Left lung (tissue), 10 donors: ENCODE data around the gene FTO. TPM values are rescaled to one million over a fixed set of nuclear protein-coding genes. Genes with fewer than 3 reads are reported as not detected.
A peak's percentile ranks its signal among the peaks of the same experiment; 100 is the strongest.
"Not testable (repeated sequence)": the region's sequence is repeated elsewhere in the genome, so short reads cannot be mapped to it uniquely, and the experiment has no call there.

Source experiments
- ATAC-seq: fragments of 200-7000 bp; cut with Tn5 transposase; one replicate; pipeline ENCODE4 v1.9.1; 2020; ENCODE audit warnings: moderate library complexity
- DNase-seq, 4 donors: peaks; one replicate each; pipeline ENCODE4 v3.0.0-alpha.2; 2013 to 2020
- H3K27ac ChIP-seq, 2 donors: fragments of 200-600 bp; sonication (generic) in 1 of 2; one replicate each; pipeline versions ENCODE4 v1.5.0 to v1.8.0; 2020 to 2021
- H3K27me3 ChIP-seq, 2 donors: fragments of 200-600 bp; sonication (generic) in 1 of 2; one replicate each; pipeline versions ENCODE4 v1.5.0 to v1.8.0; 2020 to 2021
- H3K36me3 ChIP-seq, 2 donors: fragments of 200-600 bp; sonication (generic) in 1 of 2; one replicate each; pipeline versions ENCODE4 v1.5.0 to v1.8.0; 2020 to 2021
- H3K4me1 ChIP-seq, 2 donors: fragments of 200-600 bp; one replicate each; pipeline ENCODE4 v1.8.0; 2021
- H3K4me3 ChIP-seq, 2 donors: fragments of 200-600 bp; sonication (generic) in 1 of 2; one replicate each; pipeline versions ENCODE4 v1.5.0 to v1.8.0; 2020 to 2021; ENCODE audit warnings: mild to moderate bottlenecking in 1 of 2
- H3K9me3 ChIP-seq, 2 donors: fragments of 200-600 bp; sonication (generic) in 1 of 2; one replicate each; pipeline versions ENCODE4 v1.5.0 to v1.8.0; 2020 to 2021
- CTCF ChIP-seq, 2 donors: fragments of 200-600 bp; sonication (generic) in 1 of 2; IDR thresholded peaks; one replicate each; pipeline versions ENCODE4 v1.5.0 to v1.8.0; 2021; ENCODE audit warnings: antibody characterized with exemption in 2 of 2
- intact Hi-C, 2 donors: fragments of 100-400 bp; cut with DNase I; formaldehyde crosslinking; loops; one replicate each; pipeline versions ENCODE4 v1.11.2 to v1.14.2; 2022
- polyA plus RNA-seq, 6 donors: library from polyadenylated mRNA; unstranded; fragments of 120-200 nt; gene quantifications; one replicate each; pipeline ENCODE4 v1.2.1, GENCODE V29; 2013; ENCODE audit not compliant: insufficient read length in 6 of 6
- total RNA-seq, 2 donors: library from RNA; stranded (reverse); fragmentation: NEBNext Ultra II Directional; extraction: Animal tissue kit (Norgen Biotek cat#: 25700); gene quantifications; one replicate each; pipeline ENCODE4 v1.2.1, GENCODE V29; 2021
- donor health status: DM: no; HTN: yes; CAD: no.
- donor health status: DM: no; HTN: no; CAD: no.

The FTO gene
- total and polyA plus RNA-seq, 8 donors = 69.0 to 99.6 (median 90.7) TPM

DNA sequence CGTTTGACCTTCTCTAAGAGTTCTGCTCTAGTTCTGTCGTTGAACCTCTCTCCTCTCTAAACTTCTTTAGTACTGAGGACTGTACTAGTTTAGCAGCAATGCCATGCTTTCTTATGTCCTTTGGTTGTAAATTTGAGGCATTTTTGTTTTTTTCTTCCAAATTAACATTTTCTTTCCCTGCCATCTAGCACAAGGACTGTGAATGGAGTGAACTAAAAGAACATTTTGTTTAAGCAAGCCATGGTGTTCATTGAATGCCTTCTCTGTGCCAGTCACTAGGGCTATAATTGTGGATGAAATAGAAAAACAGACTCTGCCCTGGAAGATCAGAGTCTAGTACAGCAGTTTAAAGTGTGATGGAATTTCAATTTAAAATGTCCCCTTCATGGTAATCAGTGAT lies 137.9 kb downstream of the FTO start:
- intact Hi-C loops = no loop called here
- H3K4me3 ChIP-seq = no peak overlapping the region
- no peak overlapping the region for H3K27ac ChIP-seq
- TF ChIP-seq CTCF (IDR thresholded peaks at IDR 0.05) = no peak
- H3K9me3 ChIP-seq = no peaks in the 10 kb centered on the region
- no peaks in the 10 kb centered on the region for H3K27me3 ChIP-seq
- ATAC-seq (no peak), DNase-seq (no peak)
- H3K4me1 ChIP-seq = peaks cover 0 to 4% of the 10 kb centered on the region in 2 donors
- peaks cover 0 to 3% of the 10 kb centered on the region in 2 donors for H3K36me3 ChIP-seq

DNA sequence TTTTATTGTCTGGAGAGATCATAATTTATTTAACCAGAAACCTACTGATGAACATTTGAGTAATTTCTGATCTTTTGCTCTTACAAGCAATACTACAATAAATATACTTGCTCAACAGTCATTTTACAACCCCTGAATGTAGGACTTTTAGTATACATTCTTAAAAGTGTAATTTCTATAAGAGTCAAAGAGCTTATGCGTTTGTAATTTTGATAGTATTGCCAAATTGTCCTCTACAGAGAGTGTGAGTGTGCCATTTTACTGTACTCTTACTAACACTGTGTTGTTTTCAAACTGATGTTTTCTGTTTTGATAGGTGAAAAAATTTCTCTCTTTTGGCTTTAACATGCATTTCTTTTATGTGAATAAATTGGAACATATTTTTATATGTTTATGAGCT lies 139.1 kb downstream of the FTO start:
- Histone ChIP-seq H3K4me1 (peaks cover 0 to 9% of the 10 kb centered on the region in 2 donors), H3K4me3 (no peak overlapping the region), H3K9me3 (no peaks in the 10 kb centered on the region), H3K36me3 (peaks cover 0 to 3% of the 10 kb centered on the region in 2 donors), H3K27ac (no peak overlapping the region), H3K27me3 (no peaks in the 10 kb centered on the region)
- no peak for TF ChIP-seq CTCF (IDR thresholded peaks at IDR 0.05)
- intact Hi-C loops = no loop called here
- no peak for ATAC-seq
- DNase-seq = no peak

DNA sequence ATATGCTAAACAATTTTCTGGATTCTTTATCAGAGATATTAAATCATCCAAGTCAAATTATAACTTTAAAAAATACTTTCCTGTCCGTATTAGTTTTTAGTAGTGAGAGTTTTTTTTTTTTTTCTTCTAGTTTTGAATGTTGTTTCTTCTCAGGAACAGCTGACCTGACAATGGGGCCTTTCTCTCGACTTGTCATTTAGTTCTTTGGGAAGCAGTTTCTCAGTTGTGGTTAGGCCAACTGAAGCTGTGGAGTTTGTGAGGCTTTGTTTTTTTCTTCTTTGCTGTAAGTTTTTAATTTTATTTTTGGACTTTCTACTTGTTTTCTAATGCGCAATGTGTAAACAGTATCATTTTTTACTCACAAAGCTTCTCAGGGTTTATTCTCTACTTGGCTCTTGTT lies 140.8 kb downstream of the FTO start:
- intact Hi-C loops = no loop called here
- H3K9me3 ChIP-seq = no peaks in the 10 kb centered on the region
- no peak overlapping the region for H3K4me3 ChIP-seq
- H3K36me3 ChIP-seq = peaks cover 0 to 3% of the 10 kb centered on the region in 2 donors
- H3K27ac ChIP-seq = no peak overlapping the region
- DNase-seq (no peak), ATAC-seq (no peak)
- no peaks in the 10 kb centered on the region for H3K27me3 ChIP-seq
- H3K4me1 ChIP-seq = peaks cover 0 to 9% of the 10 kb centered on the region in 2 donors
- no peak for TF ChIP-seq CTCF (IDR thresholded peaks at IDR 0.05)

GRCh38 chr16:53846549-53846948 lies 142.6 kb downstream of the FTO start:
- intact Hi-C loops, ATAC-seq, H3K27me3 ChIP-seq, H3K4me1 ChIP-seq, H3K4me3 ChIP-seq, H3K27ac ChIP-seq, H3K36me3 ChIP-seq, H3K9me3 ChIP-seq: not testable (repeated sequence)
- peak in 1 of 4 donors; percentile 40 for DNase-seq

DNA sequence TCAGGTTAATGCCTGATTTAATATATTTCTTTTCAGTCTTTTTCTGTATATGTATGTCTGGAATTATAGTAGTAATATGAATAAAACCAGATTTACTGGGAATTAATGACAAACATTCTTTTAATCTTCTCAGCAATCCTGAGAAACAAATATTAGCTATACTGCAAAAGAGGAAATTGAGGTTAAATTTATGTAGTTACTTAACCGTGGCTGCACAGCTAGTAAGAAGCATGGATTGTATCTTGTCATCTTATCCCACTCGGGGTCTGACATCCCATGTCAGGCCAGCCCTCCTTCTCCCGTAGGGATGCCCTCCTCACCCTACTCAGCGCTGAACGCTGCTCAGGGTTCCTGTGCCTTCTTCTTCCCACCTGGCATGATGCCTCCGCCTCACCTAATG lies 143.0 kb downstream of the FTO start:
- Histone ChIP-seq H3K4me3 (no peak overlapping the region), H3K36me3 (peaks cover 0 to 3% of the 10 kb centered on the region in 2 donors), H3K4me1 (peaks cover 0 to 9% of the 10 kb centered on the region in 2 donors), H3K9me3 (no peaks in the 10 kb centered on the region), H3K27ac (no peak overlapping the region), H3K27me3 (no peaks in the 10 kb centered on the region)
- no peak for ATAC-seq
- no peak for TF ChIP-seq CTCF (IDR thresholded peaks at IDR 0.05)
- no peak for DNase-seq
- intact Hi-C loops = no loop called here

- no peak overlapping the region for H3K27ac ChIP-seq
- ATAC-seq = peak; percentile 41
- no peak for TF ChIP-seq CTCF (IDR thresholded peaks at IDR 0.05)
- peaks cover 0 to 9% of the 10 kb centered on the region in 2 donors for H3K4me1 ChIP-seq
- no peaks in the 10 kb centered on the region for H3K27me3 ChIP-seq
- peaks cover 0 to 3% of the 10 kb centered on the region in 2 donors for H3K36me3 ChIP-seq
- no peak overlapping the region for H3K4me3 ChIP-seq
- no peaks in the 10 kb centered on the region for H3K9me3 ChIP-seq
- no peak for DNase-seq
- intact Hi-C loops = no loop called here
These were observed 144.5 kb downstream of the FTO start for GRCh38 chr16:53848277-53848942.
